Islet precursor cell (in vitro differentiated cells): ENCODE measurements around the gene CCDC47.
"Not testable (repeated sequence)": the region's sequence is repeated elsewhere in the genome, so short reads cannot be mapped to it uniquely, and the experiment has no call there.

Experiments
- DNase-seq: peaks from one replicate; pipeline ENCODE4 v3.0.0-alpha.2; 2018

The CCDC47 gene

DNA sequence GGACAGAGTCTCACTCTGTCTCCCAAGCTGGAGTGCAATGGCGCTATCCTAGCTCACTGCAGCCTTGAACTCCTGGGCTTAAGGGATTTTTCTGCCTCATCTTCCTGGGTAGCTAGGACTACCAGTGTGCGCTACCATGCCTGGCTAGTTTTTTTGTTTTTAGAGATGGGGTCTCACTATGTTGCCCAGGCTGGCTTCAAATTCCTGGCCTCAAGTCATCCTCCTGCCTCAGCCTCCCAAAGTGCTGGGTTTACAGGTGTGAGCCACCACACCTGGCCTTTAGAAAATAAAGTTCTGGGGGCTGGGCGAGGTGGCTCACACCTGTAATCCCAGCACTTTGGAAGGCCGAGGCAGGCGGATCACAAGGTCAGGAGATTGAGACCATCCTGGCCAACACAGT is 53.2 kb downstream of the CCDC47 start:
- DNase-seq: not testable (repeated sequence)

DNA sequence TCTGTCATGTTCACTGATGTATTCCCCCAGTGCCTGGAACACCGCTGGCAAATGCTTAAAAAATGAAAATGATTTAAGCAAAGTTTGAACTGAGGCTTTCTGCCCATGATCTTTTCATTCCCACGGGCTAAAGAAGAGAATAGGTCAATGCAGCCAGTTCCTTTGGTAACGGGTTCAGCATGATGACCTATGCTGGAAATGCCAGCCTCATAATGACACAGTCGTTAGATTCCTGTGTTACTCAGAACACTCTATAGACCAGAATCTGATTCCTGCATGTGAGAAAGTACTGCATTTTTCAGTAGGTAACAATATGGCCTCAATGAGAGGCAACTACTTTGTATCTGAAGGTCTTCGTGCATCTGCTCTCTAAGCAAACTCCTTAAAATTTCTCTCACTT is 54.4 kb downstream of the CCDC47 start:
- no peak for DNase-seq

DNA sequence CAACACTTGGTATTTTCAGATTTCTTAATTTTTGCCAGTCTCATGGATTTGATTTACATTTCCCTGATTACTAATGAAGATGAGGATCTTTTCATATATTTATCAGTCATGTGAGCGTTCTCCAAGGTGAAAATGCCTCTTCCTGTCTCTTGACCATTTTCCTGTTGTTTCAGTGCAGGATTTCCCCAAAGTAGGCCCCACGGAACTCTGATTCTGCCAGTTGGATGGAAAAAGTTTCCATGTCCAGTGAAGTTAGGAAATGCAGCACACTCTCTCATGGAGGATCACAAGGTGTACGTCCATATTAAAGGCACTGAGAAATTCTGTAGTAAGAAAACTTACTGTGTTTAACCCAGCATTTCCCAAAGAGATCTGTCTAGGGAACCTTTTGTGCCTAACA is 57.0 kb downstream of the CCDC47 start:
- no peak for DNase-seq

GRCh38 chr17:63714550-63715277 is 58.7 kb downstream of the CCDC47 start:
- DNase-seq: no peak

GRCh38 chr17:63709110-63709509 is 64.3 kb downstream of the CCDC47 start:
- DNase-seq: no peak

DNA sequence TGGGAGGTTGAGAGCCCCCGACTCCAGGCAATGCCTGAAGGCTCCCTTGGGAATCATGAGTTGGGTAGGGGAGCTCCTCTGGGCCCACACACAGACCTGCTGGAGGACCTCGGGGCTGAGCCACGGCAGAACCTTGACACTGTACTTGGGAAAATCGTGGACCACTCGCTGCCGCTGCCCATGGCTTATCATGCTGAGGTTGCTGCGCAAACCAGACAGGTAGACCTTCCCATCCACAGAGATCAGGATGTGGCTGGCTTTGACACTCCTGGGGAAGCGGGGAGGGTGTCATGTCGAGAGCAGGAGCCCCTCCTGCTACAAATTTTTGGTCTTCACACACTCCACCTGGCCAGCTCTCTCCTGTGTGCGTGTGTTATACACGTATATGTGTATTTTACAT is 66.2 kb downstream of the CCDC47 start:
- no peak for DNase-seq

- no peak for DNase-seq
Observed at GRCh38 chr17:63706336-63707082, 66.9 kb downstream of the CCDC47 start.

DNA sequence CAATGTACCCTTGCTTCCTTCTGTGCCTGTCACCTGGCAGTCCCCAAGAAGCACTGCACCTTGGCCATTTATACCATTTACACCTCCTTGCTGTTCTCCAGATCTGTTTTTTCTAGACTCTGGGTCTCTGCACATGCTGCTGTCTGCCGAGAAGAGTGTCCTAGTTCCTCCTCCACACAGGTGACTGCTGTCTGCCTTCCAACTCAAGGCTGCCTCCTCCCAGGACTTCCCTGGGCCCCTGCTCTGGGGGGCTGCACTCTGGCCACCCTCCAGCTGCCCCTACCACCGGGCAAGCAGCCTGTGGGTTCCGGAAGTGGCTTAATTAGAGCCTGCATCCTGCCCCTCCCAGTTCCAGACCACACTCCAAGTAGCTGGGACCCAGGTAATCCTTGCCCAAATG is 67.7 kb downstream of the CCDC47 start:
- DNase-seq: no peak

DNA sequence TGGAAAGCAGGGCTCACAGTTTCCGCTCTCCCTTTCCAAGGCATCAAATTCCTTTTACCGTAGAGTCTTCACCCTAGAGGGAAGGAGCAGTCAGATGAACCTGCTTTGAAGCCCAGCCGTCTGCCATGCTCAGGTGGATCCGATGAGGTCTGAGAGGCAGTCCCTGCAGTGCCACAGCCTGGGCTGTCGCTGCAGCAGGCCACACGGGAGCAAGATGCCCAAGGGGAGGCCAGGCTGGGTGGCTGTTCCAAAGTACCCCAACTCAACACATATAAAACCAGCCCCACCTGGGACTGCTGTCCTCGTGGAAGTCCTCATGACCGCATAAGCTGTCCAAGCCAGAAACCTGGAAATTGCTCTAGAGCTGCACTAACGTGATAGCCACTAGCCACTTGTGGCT is 68.6 kb downstream of the CCDC47 start:
- DNase-seq: no peak

DNA sequence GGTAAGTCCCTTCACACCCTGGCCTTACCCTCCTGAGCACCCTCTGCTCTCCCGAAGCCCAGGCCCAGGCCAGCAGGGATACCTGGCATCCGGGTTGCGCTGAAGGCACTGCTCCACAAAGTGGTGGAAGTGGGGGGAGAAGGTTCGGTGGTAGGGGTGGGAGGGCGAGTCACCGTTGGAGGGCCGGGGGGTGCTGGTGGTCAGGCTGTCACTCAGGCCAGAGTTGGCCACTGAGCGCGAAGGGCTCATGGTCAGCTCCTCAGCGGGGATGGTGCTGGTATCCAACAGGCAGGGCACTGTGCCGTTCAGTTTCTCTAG is 69.2 kb downstream of the CCDC47 start:
- peak; percentile 55 for DNase-seq

- no peak for DNase-seq
Observed at GRCh38 chr17:63703556-63704258, 69.7 kb downstream of the CCDC47 start.

DNA sequence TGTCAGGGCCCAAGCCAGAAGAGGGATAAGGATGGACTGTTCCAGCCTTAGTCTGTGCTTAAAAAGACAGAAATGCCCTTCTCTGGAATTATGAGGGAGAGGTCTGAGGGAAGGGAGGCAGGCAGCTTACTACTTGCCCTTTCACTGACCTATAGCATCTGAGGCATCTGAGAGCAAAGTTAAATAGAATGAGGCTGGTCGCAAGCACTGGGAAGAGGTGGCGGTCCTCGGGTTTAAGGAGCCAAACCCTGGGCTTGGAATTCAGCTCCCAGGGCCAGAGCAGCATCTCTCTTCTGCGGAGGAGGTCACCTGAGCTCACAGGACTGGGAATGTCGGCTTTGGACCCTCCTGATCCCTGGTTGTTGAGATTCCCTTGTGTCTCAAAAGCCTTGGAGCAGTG is 70.4 kb downstream of the CCDC47 start:
- DNase-seq: no peak

GRCh38 chr17:63702721-63703015 is 70.7 kb downstream of the CCDC47 start:
- no peak for DNase-seq

GRCh38 chr17:63701868-63702720 is 71.3 kb downstream of the CCDC47 start:
- DNase-seq: no peak

DNA sequence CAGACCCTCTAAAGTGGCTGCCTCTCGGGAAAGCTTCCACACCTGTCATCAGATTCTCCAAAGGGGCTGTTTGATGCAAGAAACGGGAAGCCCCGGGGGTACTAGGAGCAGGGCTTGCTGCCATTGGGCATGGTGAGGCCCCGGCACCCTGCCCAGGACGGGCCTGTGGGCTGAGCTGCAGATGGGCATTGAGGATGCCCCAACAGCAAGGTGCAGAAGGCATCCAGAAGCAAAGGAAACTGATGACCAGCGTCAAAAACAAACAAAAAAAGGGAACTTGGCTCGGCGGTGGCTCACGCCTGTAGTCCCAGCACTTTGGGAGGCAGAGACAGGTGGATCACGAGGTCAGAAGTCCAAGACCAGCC is 72.0 kb downstream of the CCDC47 start:
- DNase-seq: no peak

DNA sequence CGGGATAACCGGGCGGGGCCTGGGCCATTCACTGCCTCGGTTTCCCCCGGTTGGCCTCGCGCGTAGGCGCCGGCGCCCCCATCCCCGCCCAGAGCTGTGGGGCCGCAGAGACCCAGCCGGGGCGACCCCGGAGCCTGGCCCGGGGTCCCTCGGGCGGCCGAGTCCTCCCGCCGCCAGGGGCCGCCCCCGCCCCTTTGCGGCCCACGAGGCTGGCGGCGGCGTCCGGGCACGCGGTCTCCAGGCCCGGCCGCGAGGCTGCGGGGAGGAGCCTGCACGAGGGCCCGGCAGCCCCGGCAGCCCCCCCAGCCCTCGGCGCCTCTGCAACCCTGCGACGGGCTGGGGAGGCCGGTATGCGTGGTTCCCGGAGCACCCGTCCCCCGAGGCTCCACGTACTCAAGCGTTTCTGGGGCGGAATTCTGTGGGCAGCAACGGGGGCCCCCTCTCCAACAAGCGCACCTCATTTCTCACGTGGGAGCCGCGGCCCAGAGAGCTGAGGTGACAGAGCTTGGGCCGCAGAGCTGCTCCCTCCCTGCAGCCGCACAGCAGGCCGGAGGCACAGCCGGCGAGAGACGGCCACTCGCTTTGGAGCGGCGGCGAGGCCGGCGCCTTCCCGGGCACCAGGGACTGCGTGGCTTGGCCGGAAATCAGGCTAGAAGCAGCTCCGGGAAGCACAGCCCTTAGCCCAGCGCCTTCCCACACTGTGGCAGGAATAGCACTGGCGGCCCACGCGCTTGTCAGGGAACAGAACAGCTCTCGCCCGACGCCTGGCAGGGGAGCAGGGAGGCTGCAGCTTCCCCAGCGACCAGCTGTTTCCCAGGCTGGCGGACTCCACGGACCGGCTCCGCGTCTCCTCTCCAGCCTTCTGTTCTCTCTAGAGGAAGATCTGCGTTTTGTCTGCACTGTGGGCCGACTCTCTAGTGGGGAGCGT is 72.6 kb downstream of the CCDC47 start:
- DNase-seq: peak; percentile 85

GRCh38 chr17:63699638-63700527 is 73.5 kb downstream of the CCDC47 start, which contains the start of gene LIMD2:
Gene LIMD2, minus strand, starts transcription at chr17:63700125. Its CDS starts 827 bp downstream, at chr17:63699298.
- DNase-seq: peak; percentile 85

DNA sequence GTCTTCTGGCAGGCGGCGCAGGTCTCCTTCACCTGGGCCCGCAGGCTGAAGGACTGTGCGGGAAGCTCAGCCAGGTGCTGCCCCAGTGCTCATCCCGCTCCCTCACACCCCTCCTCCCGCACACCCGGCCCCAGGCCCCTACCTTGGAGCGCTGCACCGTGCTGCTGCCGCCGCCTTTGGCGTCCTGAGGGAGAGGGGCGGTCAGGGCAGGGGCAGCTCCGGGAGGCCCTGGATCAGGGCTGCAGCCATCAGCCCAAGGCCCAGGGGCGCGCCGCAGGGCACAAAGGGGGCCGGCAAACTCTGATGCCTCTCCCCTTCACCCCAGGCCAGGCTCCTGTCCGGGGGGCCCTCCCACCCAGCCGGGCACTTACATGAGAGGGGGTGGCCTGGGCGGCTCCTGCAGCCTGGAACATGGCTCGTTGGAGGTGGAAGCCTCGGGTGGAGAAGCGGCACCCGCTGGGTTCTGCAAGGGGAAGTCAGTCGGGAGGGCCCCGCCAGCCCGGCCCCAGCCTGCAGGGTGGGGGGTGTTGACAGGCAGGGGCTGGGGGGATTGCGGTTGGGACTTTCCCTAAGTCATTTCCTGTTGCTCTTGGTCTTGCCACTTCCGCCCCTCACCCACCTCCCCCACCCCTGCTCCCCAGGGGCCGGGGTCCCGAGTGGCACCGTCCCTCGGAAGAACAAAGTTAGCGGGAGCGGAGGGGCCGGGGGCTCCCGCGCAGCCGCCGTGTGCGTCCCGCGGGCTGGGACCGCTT is 74.3 kb downstream of the CCDC47 start:
- DNase-seq: peak; percentile 80

DNA sequence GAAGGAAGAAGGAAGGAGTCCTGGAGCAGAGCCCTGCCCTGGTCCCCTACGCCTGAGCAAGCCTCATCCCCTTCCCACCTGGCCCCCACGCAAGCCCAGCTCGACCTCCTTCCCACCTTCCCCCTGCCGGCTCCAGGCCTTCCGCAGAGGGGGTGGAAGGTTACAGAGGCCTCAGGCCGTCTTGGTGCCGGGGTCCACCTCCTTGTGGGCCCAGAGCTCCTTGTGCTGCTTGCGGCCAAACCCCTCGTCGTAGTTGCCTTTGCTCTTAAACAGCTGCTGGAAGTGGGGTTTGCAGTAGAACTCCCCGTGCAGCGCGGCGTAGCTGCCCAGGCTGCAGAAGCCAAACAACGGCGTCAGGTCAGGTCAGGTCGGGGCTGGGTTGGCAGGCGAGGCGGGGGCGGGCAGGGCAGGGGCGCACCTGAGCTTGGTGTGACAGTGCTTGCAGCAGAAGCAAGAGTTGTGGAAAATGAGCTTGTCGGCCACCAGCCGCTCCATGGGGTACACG is 75.0 kb downstream of the CCDC47 start:
- DNase-seq: no peak
